Stimulated activated CD4-positive, alpha-beta T cell treated with anti-CD3 and anti-CD28 coated beads, Interleukin-2, amount 100 ng/mL, for 4 hours (primary cell): ENCODE data around the gene NUDT16.

ENCODE experiments used
- DNase-seq: peaks from one replicate; pipeline ENCODE4 v3.0.0-alpha.2; 2020; ENCODE audit warnings: low read depth

Gene NUDT16

DNA sequence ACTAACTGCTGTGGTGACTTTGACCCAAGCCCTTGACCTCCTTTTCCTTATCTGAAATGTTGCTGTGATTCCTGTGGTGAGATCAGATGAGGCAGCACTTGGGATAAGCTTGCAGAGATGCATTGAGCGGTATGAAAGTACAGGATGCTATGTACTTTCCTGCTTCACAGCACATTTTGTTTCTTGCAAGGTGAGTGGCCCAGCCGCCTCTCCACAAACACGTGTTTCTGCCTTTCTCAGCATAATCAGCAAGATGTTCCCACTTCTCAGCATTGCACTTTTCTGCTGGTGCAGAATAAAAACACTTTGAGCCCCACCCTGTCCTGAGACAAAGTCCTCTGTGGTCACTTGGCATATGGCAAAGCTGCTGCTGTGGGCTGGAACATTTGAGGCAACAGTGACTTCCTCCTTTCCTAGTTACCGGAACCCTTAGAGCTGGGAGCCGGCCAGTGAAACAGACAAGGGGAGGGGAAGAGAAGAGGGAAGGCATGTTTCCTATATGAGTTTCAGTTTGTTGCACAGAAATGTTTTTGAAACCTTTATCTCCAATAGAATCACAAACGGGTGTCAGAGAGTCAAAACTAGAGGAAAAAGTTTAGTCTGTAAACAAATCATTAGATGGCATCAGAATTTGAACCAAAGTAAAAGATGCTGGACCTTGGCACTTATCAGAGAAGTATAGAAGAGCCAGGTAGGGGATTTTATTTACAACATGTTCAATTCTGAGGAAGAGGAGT is 5.0 kb downstream of the NUDT16 start:
- no peak for DNase-seq

DNA sequence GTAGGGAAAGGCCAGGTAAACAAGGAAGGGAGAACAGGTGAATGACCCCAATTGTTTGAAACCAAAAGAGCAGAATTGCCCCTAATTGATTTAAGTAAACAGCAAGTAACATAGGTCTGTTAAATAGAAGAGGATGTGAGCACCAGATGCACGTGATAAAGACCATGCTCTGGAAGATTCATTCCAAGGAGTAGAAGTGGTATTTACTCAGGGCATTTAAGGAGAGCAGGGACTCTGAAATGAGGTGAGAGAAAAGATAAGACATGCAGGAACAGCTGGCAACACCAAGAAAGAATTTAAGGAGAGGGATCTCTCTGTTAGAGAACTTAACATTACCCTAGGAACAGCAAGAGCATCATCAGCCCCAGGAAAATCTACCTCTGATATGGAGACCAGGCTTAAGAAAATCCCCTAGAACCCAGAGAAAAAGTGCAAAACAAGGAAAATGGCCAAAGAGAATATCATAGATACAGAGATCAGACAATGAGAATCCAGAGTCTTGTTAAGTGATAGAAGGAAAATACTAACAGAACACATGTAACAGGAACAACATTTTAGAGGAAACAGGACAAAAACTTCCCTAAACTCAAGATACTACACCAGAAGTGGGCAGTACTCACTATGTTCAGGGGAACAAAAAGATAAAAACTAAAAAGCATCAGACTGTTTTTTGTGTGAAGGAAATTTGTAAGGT is 6.4 kb downstream of the NUDT16 start:
- no peak for DNase-seq

DNA sequence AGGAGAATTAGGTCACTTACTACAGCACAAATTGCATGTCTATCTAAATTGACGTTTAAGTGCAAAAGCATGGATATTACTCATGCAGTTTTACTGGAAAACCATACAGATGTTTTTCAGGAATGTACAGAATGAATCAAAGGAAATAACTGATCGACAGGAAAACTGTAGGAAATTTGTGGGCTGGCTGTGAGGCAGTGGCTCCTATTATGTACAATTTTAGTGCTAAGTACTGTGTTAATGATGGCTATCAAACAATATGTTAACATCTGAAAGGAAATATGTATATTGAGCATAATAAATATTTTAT is 6.9 kb downstream of the NUDT16 start:
- DNase-seq = no peak

DNA sequence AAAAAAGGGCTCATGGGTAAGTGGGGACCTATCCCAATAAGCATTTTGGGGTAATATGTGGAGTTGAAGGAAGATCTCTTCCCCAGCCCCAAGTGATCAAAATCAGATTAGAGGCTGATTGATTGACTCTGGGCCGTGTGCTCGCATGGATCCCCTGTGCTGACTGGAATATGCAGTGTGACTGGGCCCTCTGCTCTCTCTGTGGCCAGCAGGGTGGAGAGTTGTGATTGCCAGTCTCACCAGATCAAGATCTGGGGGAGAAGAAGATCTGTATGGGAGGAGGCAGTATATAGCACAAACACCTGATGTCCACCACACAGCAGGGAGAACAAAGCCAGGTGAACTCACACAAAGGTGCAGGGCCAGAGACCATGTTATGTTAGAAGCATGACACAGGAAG is 8.8 kb downstream of the NUDT16 start:
- DNase-seq = no peak

DNA sequence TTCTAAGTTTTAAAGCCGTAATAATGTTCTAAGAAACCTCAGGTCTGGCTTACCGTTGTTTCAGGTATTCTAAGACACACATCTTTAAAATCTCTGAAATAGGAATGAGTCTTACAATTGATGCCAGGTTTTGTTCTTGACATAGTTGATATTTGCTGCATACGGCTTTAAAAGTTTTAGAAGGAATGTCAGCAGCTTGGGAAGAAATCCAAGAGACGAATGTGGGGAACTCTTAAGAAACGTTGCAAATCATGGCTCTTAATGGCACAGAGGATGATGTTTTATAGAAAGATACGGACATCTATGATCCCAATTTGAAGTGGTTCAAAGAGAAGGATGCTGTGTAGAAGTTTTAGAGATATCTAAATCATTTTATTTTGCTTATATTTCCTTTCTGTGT is 11.5 kb downstream of the NUDT16 start:
- no peak for DNase-seq

DNA sequence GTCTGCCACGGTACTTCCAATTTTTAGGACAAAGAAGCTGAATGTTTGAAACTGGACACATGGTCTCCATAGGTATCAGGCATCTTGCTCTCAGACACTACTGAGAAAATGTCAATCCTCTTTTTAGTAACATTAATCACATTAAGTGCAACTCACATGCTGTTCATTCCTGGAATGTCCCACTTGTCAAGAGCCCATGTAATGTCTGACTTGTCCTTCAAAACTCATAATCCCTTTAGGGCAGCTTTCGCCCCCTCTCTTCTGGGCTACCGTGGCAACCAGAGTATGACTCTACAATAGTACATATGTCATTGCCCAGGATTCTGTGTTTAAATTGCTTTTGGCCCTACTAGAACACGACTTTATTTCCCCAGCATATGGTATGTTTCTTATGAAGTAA is 12.3 kb downstream of the NUDT16 start:
- DNase-seq = no peak

DNA sequence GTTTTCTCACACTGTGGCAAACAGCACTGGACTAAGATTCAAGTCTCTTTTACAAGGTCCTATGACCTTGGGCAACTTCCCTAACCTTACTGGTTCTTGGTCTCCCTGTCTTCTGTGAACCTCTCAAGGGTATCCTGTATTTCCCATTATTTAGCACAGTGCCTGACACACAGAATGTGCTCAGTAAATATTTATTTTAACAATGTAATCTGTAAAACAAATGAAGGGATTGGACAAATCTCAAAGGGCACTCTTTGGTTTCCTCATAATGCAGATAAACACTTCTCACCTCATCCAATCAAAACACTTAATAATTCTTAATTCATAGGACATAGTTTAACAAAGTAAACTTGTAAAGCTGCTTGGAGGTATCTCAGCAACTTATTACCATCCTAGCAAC is 12.8 kb downstream of the NUDT16 start:
- no peak for DNase-seq

DNA sequence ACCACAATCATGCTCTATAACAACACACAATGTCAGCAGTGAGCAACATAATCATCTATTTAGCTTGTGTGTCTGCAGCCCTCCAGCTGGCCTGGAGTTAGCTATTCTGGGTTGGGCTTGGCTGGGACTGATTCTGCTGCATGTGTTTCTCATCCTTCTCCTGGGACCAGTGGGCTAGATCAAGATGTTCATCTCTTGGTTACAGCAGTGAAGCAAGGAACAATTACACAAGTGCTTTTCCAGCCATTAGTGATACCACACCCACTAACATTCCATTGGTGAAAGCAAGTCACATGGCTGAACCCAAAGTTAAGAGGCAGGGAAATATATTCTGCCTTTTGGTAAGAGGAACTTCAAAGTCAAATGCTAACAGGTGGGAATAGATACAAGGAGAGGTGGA is 14.6 kb downstream of the NUDT16 start:
- DNase-seq = no peak

DNA sequence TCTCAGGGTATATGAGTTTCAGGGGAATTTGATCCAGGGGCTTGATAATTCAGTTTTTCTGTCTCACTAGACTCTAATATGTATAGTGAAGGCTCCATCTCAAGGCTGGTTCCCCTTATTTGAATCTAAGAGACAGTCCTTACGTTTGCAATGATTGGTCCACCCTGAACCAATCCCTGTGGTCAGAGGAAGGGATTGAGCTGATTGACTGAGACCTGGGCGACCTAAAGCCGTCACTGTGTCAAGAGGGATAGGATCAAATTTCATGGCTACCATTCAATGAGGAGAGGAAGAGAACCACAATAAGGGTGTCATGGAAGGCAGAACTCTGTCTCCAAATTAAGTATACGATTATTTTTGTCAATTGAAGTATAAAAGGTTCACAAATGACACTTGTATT is 16.3 kb downstream of the NUDT16 start:
- no peak for DNase-seq

DNA sequence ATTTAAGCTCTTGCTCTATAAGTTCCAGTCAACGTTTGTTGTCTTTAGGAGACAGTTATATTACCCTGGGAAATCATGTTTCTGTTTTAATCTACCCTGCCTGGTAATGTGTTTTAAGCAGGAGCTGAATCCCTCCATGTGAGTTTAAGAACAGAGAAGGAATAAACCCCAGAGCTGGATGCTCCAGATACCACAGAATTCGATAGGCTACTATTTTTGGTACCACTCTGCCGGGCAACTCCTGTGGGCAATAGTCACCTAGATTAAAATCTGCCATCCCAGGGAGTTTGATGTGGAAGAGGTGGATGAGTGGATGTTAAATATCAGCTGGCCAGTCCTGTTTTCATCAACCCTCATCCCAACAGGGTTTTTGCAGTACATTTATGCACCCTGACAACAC is 20.4 kb downstream of the NUDT16 start:
- DNase-seq = no peak

DNA sequence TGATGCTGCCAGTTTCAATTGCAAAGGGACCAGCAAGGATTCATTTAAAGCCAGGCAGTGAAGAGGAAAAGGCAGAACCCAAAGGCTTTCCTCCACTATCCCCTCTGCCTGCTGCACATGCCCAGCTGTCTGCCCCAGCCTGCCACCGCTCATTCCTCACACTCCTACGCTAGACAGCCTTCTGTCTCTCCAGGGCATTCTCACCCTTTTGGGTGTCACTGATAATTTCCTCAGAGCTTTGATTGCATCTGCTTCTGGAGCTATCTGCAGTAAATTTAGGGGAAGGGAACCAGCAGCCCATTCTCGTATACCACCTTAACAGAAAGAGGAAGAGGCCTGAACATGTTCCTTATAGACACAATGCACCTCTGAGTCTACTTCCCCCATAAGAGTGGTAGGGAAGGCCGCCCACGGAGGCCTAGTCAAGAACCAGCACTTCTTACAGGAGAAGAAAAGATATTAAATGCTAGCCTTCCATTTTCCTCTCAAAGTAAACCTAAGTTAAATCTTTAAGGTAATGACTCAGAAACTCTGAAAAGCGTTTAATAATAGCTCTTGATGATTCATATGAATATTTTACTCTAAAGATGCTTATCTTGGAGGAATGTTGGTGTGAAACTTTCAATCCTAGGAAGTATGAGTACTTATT is 20.9 kb downstream of the NUDT16 start:
- no peak for DNase-seq

DNA sequence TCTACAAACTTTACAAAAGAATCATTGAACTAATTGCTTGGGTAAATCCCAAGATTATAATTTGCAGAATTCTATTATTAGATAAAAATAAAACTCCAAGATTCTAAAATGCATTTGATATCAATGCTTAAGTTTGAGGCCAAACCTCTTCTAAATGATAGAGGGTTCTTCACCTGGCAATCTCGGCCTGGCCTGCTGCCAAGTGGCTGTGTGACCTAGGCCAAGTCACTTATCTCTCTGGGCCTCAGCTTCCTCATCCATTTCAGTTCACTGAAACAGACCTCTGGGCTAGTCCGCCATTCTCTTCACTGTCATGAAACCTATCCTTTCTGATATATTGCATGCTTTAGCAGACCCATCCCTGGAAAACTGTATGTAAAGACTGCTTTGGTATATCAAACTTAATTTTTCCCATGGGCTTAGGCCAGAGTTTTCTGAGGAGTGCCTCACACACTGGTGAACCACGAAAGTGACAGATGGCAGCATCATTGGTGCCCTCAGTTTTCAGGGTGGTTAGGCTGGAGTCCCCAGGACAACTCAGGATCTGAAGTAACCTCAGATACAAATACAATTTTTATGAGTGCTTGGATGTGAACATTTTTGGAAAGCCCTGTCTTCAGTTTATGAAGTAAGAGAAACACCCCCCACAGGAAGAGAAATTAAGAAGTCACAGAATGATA is 21.8 kb downstream of the NUDT16 start:
- no peak for DNase-seq

DNA sequence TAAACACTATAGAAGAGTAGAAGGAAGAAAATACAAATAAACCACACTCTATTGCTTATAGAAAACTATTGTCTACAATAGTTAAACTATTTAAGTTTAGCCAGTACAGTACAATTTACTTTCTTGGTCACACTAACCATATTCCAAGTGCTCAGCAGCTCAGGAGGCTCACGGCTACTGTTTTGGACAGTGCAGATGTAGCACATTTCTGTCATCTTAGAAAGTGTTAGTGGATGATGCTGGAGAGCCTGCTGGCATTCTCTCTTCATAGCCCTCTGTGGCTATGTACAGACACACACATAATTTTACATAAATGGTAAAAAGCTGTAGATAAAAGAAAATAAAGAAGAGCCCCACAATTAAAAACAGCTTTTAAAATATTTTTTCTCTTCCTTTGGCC is 23.8 kb downstream of the NUDT16 start:
- no peak for DNase-seq

DNA sequence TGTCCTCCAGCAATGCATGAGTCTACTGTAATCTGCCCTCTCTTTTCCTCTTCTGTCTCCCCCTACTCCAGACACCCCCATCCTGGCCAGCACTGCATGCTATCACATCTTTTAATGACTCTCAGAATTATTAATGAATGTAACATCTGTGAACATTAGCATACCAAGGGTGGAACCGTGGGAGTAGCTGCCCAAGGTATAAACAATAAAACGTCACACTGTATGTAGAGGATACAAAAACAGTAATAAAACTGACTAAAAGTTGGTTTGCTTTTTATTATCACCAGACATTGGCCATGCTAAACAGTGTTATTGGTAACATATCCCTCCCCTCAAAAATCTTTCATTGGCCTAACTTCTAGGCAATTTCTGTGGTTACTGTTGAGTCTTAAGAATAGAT is 24.7 kb downstream of the NUDT16 start:
- no peak for DNase-seq

DNA sequence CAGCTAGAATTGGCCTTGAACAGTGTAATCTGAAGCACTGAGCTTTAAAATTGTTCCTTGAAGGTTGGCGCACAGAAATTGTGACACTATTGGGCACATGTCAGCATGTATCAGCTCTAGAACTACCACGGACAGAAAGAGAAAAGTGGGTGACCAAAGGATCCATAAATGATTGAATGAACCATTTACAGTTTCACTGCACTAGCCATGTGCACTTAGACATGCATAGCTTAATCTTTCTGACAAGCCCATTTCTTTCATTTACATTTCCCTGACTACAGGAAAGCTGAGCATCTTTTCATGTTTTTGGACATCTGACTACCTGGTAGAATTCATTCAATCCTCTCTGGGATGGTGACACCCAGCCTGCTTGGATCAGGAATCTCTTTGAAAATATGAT is 36.2 kb downstream of the NUDT16 start:
- no peak for DNase-seq

DNA sequence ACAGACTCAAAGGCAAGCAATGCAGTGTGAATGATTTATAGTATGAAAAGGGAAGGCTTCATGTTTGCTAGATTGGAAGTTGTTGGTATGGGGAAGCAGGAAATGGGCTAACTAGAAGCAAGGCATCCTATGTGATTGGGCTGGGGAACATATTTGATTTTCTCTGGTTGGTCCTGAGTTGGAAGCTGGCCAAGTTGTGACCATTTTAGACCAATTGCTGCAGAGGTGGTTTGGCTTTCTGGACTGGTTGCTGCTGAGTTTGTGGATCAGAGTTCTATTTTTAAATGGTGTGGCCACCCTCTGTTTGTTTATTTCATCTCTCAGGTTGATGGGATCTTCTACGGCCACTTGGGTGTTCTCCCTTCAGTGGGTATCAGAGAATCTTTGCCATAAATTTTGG is 39.7 kb downstream of the NUDT16 start:
- DNase-seq = no peak

DNA sequence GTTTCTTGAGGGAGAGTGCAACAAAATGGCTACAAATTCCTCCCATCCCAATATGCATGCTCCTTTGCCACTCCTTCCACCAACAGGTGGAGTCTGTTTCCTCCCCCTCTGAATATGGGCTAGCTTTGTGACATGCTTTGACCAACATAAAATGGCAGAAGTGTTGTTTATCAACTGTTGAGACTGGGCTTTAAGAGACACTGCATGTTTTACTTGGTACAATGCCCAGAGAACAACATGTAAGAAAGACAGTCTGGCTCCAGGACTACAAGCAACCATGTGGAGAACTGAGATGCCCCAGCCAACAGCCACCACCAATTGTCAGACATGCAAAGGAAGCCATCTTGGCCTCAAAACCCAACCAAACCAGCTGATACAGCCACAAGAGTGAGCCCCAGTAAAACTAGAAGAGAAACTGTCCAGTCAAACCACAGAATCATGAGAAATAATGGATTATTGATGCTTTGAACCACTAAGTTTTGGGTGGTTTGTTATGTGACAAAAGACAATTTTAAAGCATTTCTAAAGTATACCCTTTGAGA is 40.5 kb downstream of the NUDT16 start:
- DNase-seq = no peak

DNA sequence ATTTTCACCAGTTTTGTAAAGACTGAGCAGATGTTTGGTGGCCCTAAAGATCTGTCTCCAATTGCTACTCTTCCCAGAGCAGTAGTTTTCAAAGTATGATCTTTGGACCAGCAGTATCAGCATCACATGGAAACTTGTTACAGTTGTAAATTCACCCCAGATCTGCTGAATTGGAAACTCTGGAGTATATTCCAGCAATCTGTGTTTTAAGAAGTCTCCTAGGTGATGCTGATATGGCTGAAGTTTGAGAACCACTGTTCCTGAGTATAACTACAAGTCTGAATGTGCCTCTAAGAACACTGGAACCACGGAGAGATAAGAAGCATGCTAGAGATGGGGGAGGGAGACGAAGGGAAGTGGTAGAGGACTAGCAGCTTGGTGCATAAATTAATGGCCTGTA is 45.7 kb downstream of the NUDT16 start:
- no peak for DNase-seq

DNA sequence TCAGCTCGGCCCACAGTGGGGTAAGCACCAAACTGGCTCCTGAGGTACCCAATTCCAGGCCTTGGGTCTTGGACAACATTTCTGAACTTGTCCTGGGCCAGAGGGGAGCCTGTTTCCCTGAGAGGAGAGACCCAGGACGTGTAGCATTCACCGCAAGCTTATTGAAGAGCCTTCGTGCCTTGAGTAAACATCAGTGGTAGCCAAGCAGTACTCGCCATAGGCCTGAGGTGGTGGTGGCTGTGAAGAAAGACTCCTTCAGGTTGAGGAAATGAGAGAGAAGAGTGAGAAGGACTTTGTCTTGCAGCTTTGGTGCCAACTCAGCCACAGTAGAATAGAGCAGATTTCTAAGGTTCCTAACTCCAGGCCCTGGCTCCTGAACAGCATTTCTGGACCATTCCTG is 50.2 kb downstream of the NUDT16 start:
- no peak for DNase-seq

DNA sequence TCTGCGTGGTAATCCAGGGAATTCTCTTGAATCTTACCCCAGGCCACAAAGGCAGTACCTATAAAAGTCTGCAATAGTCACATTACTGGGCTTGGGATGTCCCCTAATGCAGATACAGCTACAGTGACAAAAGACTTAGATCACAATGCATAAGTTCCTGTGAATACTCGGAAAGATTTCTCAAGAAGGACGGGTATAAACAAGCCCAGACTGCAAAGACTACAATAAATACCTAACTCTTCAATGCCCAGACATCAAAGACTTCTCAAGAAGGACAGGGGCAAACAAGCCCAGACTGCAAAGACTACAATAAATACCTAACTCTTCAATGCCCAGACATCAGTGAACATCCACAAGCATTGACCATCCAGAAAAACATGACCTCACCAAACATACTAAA is 50.9 kb downstream of the NUDT16 start:
- DNase-seq = no peak

DNA sequence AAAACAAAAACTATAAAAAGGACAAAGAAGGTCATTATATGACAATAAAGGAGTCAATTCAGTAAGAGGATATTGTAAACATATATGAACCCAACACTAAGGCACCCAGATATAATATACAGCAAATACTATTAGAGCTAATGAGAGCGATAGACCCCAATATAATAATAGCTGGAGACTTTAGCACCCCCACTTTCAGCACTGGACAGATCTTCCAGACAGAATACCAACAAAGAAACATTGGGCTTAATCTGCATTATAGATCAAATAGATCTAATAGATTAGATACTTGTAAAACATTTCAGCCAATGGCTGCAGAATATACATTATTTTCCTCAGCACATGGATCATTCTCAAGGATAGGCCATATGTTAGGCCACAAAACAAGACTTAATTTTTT is 53.4 kb downstream of the NUDT16 start:
- DNase-seq = no peak
